ENCODE results near the gene PTPRM.

DNA sequence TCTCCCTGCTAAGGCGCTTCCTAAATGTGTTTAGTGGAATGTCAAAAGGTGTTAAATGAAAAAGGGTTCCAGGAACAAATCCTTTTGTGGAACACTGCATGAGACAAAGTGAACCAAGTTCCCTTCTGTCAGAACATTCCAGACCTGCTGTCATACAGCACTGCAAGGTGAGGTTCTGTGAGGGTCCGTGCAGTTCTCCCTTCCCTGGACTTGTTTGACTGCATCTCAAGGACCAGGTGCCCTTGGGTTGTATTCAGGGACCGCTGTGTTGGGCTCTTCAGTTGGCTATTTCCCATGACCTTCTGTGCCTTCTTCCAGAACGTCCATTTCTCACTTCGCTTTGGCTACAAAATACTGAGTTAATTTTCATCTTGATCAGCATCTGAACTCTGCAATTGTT, 328.2 kb downstream of the PTPRM start:
- TF ChIP-seq, protein P1, sequence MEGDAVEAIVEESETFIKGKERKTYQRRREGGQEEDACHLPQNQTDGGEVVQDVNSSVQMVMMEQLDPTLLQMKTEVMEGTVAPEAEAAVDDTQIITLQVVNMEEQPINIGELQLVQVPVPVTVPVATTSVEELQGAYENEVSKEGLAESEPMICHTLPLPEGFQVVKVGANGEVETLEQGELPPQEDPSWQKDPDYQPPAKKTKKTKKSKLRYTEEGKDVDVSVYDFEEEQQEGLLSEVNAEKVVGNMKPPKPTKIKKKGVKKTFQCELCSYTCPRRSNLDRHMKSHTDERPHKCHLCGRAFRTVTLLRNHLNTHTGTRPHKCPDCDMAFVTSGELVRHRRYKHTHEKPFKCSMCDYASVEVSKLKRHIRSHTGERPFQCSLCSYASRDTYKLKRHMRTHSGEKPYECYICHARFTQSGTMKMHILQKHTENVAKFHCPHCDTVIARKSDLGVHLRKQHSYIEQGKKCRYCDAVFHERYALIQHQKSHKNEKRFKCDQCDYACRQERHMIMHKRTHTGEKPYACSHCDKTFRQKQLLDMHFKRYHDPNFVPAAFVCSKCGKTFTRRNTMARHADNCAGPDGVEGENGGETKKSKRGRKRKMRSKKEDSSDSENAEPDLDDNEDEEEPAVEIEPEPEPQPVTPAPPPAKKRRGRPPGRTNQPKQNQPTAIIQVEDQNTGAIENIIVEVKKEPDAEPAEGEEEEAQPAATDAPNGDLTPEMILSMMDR (IDR thresholded peaks at IDR 0.05), result no peak
- TF ChIP-seq POLR2A (IDR thresholded peaks at IDR 0.05), result no peak

Measured in ovary (tissue), 3 donors.